H1 (cell line): ENCODE measurements around the gene IL17REL. TPM values are rescaled to one million over a fixed set of nuclear protein-coding genes. Genes with fewer than 3 reads are reported as not detected.

Experiments used
- POU5F1 ChIP-seq: IDR thresholded peaks from 2 replicates; pipeline ENCODE4 v1.6.1; 2011; ENCODE audit warnings: low read depth, mild to moderate bottlenecking, low read length, moderate library complexity
- SAP30 ChIP-seq: fragments of 300-600 bp; sonication (generic); IDR thresholded peaks from 2 replicates; pipeline ENCODE4 v1.7.1; 2012; ENCODE audit warnings: low read length, moderate library complexity, mild to moderate bottlenecking, inconsistent platforms; ENCODE audit not compliant: insufficient read depth, insufficient replicate concordance
- polyA plus RNA-seq, 7 experiments: library from polyadenylated mRNA; depleted of rRNA in 3 of 7; stranded (reverse) in 5 of 7; unstranded in 2 of 7; fragments of >200 nt in 5 of 7; fragments of 200-250 nt in 2 of 7; gene quantifications; 1 replicate in 5 of 7; 2 replicates in 1 of 7; 4 replicates in 1 of 7; pipeline versions ENCODE4 v1.2.1 to v1.2.3, GENCODE V29; 2011 to 2013; ENCODE audit warnings: missing spikeins in 2 of 7, mixed read lengths in 2 of 7
- total RNA-seq: library from RNA; stranded (reverse); fragmentation: NEBNext Ultra II Directional; extraction: Animal tissue kit (Norgen Biotek cat#: 25700); gene quantifications from 2 replicates; pipeline ENCODE4 v1.2.1, GENCODE V29; 2021
- TF ChIP-seq, protein P1 (sequence below): IDR thresholded peaks from 2 replicates; pipeline ENCODE4 v1.6.1; 2011; ENCODE audit warnings: low read depth, mild to moderate bottlenecking, low read length; ENCODE audit not compliant: insufficient read depth

IL17REL gene
- total and polyA plus RNA-seq, 2 of the 8 experiments (the other 6 are each of a cell fraction or from before 2014, with no cell fraction given): 0.15 to 0.20 TPM

DNA sequence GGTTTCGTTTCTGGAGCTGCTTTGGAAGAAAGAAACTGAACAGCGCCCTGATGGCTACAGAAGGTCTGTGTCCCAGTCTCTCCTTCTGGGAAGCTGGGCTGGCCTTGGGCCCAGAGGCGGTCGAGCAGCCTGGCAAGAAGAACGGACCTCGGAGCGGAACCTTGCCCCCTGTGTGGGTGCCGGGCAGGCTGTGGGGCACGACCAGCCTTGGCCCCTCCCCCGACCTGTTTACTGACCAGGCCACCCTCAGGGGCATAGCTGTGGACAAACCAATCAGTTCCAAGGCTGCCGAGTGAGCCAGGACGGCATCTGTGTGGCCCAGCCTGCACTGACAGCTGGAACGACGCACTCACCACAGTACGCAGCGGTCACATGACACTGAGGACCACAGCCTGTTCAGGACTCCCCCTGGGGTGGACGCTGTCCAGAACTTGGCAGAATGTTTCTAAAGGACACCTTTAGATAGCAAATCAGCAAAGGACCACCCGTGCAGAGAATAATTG lies 44.8 kb downstream of the IL17REL start (continued):
- TF ChIP-seq, protein P1, sequence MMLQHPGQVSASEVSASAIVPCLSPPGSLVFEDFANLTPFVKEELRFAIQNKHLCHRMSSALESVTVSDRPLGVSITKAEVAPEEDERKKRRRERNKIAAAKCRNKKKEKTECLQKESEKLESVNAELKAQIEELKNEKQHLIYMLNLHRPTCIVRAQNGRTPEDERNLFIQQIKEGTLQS: no peak
- TF ChIP-seq SAP30: no peak
- no peak for TF ChIP-seq POU5F1
